ENCODE data around the gene OR51M1. TPM values are rescaled to one million over a fixed set of nuclear protein-coding genes. Genes with fewer than 3 reads are reported as not detected.

The OR51M1 gene
- total RNA-seq, 1 donor = under 0.01 TPM

DNA sequence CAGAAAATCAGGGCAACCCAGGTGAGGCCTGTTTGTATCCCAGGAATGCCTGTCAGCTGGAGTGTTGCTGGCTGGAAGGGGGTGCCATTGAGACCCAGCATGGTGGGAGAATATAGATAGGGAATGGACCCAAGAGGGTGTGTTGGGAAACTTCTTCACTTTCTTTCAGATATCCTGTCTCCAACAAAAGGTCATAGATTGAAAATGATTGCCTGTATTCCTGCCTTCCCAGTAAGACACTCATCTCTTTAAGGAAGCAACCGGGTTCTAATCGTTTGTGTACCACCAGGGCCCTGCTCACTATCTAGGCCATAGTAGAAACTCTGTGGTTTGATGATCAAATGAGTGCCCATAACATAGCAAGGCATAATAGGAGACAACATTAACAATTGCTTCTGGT, 57.8 kb downstream of the OR51M1 start, which contains the start of gene OR51I1:
TSS of gene OR51I1 (minus strand) at position 101 of the 400 bp plus-strand sequence. CDS start at position 101, 0 bp downstream.
- TF ChIP-seq, protein P1, sequence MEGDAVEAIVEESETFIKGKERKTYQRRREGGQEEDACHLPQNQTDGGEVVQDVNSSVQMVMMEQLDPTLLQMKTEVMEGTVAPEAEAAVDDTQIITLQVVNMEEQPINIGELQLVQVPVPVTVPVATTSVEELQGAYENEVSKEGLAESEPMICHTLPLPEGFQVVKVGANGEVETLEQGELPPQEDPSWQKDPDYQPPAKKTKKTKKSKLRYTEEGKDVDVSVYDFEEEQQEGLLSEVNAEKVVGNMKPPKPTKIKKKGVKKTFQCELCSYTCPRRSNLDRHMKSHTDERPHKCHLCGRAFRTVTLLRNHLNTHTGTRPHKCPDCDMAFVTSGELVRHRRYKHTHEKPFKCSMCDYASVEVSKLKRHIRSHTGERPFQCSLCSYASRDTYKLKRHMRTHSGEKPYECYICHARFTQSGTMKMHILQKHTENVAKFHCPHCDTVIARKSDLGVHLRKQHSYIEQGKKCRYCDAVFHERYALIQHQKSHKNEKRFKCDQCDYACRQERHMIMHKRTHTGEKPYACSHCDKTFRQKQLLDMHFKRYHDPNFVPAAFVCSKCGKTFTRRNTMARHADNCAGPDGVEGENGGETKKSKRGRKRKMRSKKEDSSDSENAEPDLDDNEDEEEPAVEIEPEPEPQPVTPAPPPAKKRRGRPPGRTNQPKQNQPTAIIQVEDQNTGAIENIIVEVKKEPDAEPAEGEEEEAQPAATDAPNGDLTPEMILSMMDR (IDR thresholded peaks at IDR 0.05; ENCODE audit: insufficient read depth, low read length) = no peak
- DNase-seq (ENCODE audit: low read depth) = no peak
- H3K4me3 ChIP-seq (ENCODE audit: low read depth, low read length) = no peak within 1 kb of the TSS

Small RNA genes lying within 50 kb of the gene (small RNA-seq; reads per million reads assigned to genes)
- gene AC104389.3 = not detected

Other genes starting within 250 kb of the OR51M1 start
- gene OR52A5, start 245.5 kb upstream of the OR51M1 start, total RNA-seq (ENCODE audit: low replicate concordance) = not detected in 2 replicates
- gene OR52A1, start 229.1 kb upstream of the OR51M1 start, total RNA-seq (ENCODE audit: low replicate concordance) = not detected in 2 replicates
- not detected in 2 replicates for gene OR51V1, start 183.1 kb upstream of the OR51M1 start, total RNA-seq (ENCODE audit: low replicate concordance)
- not detected in 2 replicates for gene HBB, start 156.7 kb upstream of the OR51M1 start, total RNA-seq (ENCODE audit: low replicate concordance)
- 4.8 TPM in 1 of 2 replicates, not detected in the other for gene HBD, start 149.3 kb upstream of the OR51M1 start, total RNA-seq (ENCODE audit: low replicate concordance)
- gene HBG1, start 134.0 kb upstream of the OR51M1 start, total RNA-seq (ENCODE audit: low replicate concordance) = not detected in 2 replicates
- gene HBG2, start 129.0 kb upstream of the OR51M1 start, total RNA-seq (ENCODE audit: low replicate concordance) = not detected in 2 replicates
- gene HBE1, start 113.9 kb upstream of the OR51M1 start, total RNA-seq (ENCODE audit: low replicate concordance) = not detected in 2 replicates
- gene OR51B4, start 81.9 kb upstream of the OR51M1 start, total RNA-seq (ENCODE audit: low replicate concordance) = 0.18 TPM in 1 of 2 replicates, not detected in the other
- not detected in 2 replicates for gene OR51B2, start 59.5 kb upstream of the OR51M1 start, total RNA-seq (ENCODE audit: low replicate concordance)
- gene OR51B5, start 40.3 kb upstream of the OR51M1 start, total RNA-seq (ENCODE audit: low replicate concordance) = not detected in 2 replicates
- not detected in 2 replicates for gene OR51B6, start 32.3 kb upstream of the OR51M1 start, total RNA-seq (ENCODE audit: low replicate concordance)
- gene OR51Q1, start 38.3 kb downstream of the OR51M1 start, total RNA-seq (ENCODE audit: low replicate concordance) = not detected in 2 replicates
- gene OR51I1, start 57.7 kb downstream of the OR51M1 start, total RNA-seq (ENCODE audit: low replicate concordance) = 0.09 TPM in 1 of 2 replicates, not detected in the other
- gene OR51I2, start 65.5 kb downstream of the OR51M1 start, total RNA-seq (ENCODE audit: low replicate concordance) = not detected in 2 replicates
- not detected in 2 replicates for gene OR52D1, start 104.9 kb downstream of the OR51M1 start, total RNA-seq (ENCODE audit: low replicate concordance)
- gene UBQLN3, start 126.1 kb downstream of the OR51M1 start, total RNA-seq (ENCODE audit: low replicate concordance) = 0.09 TPM in 1 of 2 replicates, not detected in the other
- gene UBQLNL, start 132.9 kb downstream of the OR51M1 start, total RNA-seq (ENCODE audit: low replicate concordance) = 0.36 and 0.41 TPM in 2 replicates
- 0.41 and 0.81 TPM in 2 replicates for gene OR52H1, start 164.7 kb downstream of the OR51M1 start, total RNA-seq (ENCODE audit: low replicate concordance)
- not detected in 2 replicates for gene OR52B6, start 197.1 kb downstream of the OR51M1 start, total RNA-seq (ENCODE audit: low replicate concordance)
- gene TRIM6, start 212.8 kb downstream of the OR51M1 start, total RNA-seq (ENCODE audit: low replicate concordance) = 4.7 and 5.3 TPM in 2 replicates
- 15.5 and 41.0 TPM in 2 replicates for gene TRIM34, start 241.2 kb downstream of the OR51M1 start, total RNA-seq (ENCODE audit: low replicate concordance)

Measured in fibroblast of the aortic adventitia (primary cell).